HG02885 (cell line): ENCODE measurements around the gene RFC4.

Experiments
- ATAC-seq: cut with Tn5 transposase; IDR thresholded peaks from one replicate; pipeline ENCODE4 v1.9.1; 2021; ENCODE audit warnings: mild to moderate bottlenecking; ENCODE audit not compliant: unreplicated experiment, poor library complexity

RFC4 gene

GRCh38 chr3:186754871-186755270 lies 51.4 kb downstream of the RFC4 start:
- ATAC-seq: no peak

- ATAC-seq: no peak
Observed at GRCh38 chr3:186754006-186754405, 52.3 kb downstream of the RFC4 start.

DNA sequence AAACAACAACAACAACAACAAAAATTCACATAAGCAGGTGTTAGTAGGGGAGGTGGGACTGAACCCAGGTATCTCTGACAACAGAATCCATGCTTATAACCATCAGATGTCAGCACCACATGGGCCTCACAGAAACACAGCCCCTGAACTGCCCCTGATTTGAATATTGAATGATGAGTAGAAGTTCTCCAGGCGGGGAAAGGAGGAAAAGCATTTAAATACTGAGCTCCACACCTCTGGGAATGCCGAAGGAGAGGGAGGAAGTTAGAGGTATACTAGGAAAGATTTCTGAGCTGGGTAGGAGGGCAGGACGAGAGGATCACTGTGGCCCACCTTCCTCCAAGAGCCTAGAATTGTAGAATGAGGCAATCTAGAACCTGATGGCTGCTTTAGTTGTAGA lies 54.8 kb downstream of the RFC4 start:
- no peak for ATAC-seq

GRCh38 chr3:186750316-186750715 lies 56.0 kb downstream of the RFC4 start:
- no peak for ATAC-seq

DNA sequence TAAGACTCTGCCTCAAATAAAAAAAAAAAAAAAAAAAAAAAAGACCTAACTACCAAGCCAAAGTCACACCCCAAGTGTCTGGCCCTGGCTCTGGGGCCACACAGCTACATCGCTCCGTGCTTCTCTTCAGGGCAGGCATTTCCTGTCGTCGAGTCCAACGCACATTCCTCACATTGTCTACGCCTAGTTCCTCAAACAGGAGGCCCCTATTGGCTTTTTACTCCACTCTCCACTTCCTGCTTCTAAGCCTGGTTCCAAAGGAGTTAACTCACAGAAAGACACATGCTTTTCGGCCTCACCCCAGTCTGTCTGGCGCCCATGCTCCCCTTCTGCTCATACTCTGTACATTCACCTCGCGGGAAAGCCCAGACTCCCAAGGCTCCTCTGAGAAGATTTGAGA lies 60.3 kb downstream of the RFC4 start:
- ATAC-seq: no peak

- ATAC-seq: no peak
Observed at GRCh38 chr3:186743666-186744065, 62.6 kb downstream of the RFC4 start.

DNA sequence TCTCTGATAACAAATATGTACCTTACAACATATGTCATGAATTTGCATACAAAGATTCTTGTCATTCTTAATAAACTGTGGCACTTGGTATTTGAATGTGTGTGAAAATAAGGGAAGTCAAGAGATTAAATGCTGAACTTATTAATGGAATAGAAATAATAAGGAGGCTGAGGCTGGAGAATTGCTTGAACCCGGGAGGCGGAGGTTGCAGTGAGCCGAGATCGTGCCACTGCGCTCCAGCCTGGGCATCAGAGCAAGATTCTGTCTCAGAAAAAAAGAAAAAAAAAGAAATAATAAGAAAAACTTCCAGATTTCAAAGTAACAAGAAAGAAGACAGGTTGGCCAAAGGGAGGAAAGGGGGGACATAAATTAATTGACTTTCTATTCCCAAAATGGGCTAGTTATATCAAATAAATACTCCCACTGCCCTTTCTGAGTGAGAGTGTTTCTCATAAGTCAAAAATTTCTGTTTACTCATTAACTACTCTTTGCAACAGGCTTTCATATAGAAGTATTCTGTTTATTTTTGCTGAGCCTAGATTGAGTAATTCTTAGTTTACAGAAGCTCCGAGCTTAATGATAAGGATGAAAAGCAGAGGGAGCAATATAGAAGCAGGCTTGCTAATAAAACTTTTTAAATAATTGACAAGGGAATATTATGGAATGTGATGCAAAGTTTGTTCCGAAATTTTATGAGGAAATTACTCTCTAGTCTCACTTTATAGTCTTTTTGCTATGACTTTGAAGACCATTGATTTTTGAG lies 63.5 kb downstream of the RFC4 start:
- no peak for ATAC-seq
